CD14-positive monocyte (primary cell): Measurements from ENCODE around the gene DAO. TPM values are rescaled to one million over a fixed set of nuclear protein-coding genes. Genes with fewer than 3 reads are reported as not detected.

Experiments used
- DNase-seq, 3 donors: peaks; one replicate each; pipeline ENCODE4 v3.0.0-alpha.2; 2011 to 2022
- H2AFZ ChIP-seq: 2 replicates; pipeline ENCODE4 v1.6.0; 2012; ENCODE audit warnings: mild to moderate bottlenecking, low read depth, low read length, inconsistent platforms; ENCODE audit not compliant: insufficient read depth, poor library complexity, severe bottlenecking
- H3K27ac ChIP-seq, 2 donors: 1 replicate in 1 of 2; 2 replicates in 1 of 2; pipeline ENCODE4 v1.5.1; 2012 to 2013; ENCODE audit warnings: low read length in 2 of 2, control low read depth in 1 of 2, inconsistent platforms in 1 of 2, low read depth in 1 of 2, mild to moderate bottlenecking in 1 of 2
- H3K27me3 ChIP-seq, 2 donors: one replicate each; pipeline versions ENCODE4 v1.6.0 to v1.6.1; 2011 to 2013; ENCODE audit warnings: low read length in 2 of 2; ENCODE audit not compliant: control insufficient read depth in 2 of 2, insufficient read depth in 2 of 2
- H3K36me3 ChIP-seq, 2 donors: replicated peaks in 1 of 2; 1 replicate in 1 of 2; 2 replicates in 1 of 2; pipeline versions ENCODE4 v1.5.1 to v1.6.1; 2012 to 2013; ENCODE audit warnings: low read length in 2 of 2, control low read depth in 1 of 2, inconsistent platforms in 1 of 2, mild to moderate bottlenecking in 1 of 2; ENCODE audit not compliant: insufficient read depth in 2 of 2, control insufficient read depth in 1 of 2
- H3K4me1 ChIP-seq, 2 donors: 1 replicate in 1 of 2; 2 replicates in 1 of 2; pipeline versions ENCODE4 v1.5.1 to v1.6.1; 2012 to 2013; ENCODE audit warnings: low read length in 2 of 2, control low read depth in 1 of 2, inconsistent platforms in 1 of 2, mild to moderate bottlenecking in 1 of 2, moderate library complexity in 1 of 2; ENCODE audit not compliant: insufficient read depth in 2 of 2, control insufficient read depth in 1 of 2
- H3K4me2 ChIP-seq: replicated peaks from 2 replicates; pipeline ENCODE3; 2012; ENCODE audit warnings: low read length, moderate library complexity, mild to moderate bottlenecking; ENCODE audit not compliant: poor library complexity, severe bottlenecking; ENCODE audit errors: extremely low read depth
- H3K4me3 ChIP-seq, 3 experiments: fragments of 200-600 bp in 1 of 3; sonication (generic) in 1 of 3; replicated peaks in 1 of 3; 1 replicate in 2 of 3; 2 replicates in 1 of 3; pipeline ENCODE4 v1.5.1; 2011 to 2013; ENCODE audit warnings: low read length in 3 of 3, mild to moderate bottlenecking in 3 of 3, control low read depth in 2 of 3, low read depth in 2 of 3, inconsistent platforms in 1 of 3, moderate library complexity in 1 of 3
- H3K79me2 ChIP-seq: 2 replicates; pipeline ENCODE4 v1.6.0; 2012; ENCODE audit warnings: mild to moderate bottlenecking, control low read depth, inconsistent platforms, low read length, moderate library complexity; ENCODE audit not compliant: insufficient read depth
- H3K9ac ChIP-seq: 2 replicates; pipeline ENCODE4 v1.6.0; 2017; ENCODE audit warnings: low read length, mild to moderate bottlenecking; ENCODE audit not compliant: insufficient read depth, poor library complexity, severe bottlenecking
- H3K9me3 ChIP-seq, 2 donors: replicated peaks in 1 of 2; 1 replicate in 1 of 2; 2 replicates in 1 of 2; pipeline versions ENCODE4 v1.5.1 to v1.6.1; 2012 to 2013; ENCODE audit warnings: low read length in 2 of 2, control low read depth in 1 of 2; ENCODE audit not compliant: control insufficient read depth in 1 of 2, insufficient read depth in 1 of 2
- H4K20me1 ChIP-seq: 2 replicates; pipeline ENCODE4 v1.6.0; 2012; ENCODE audit warnings: mild to moderate bottlenecking, low read length, control low read depth, moderate library complexity; ENCODE audit not compliant: insufficient read depth
- H3K27ac Mint-ChIP-seq, 7 donors: one replicate each; pipeline ENCODE4 v1.8.0; 2020; ENCODE audit warnings: mild to moderate bottlenecking in 7 of 7, mixed read lengths in 7 of 7, moderate library complexity in 6 of 7, inconsistent platforms in 2 of 7
- H3K27me3 Mint-ChIP-seq, 3 donors: one replicate each; pipeline ENCODE4 v1.8.0; 2021 to 2022; ENCODE audit warnings: low read depth in 3 of 3, mild to moderate bottlenecking in 3 of 3, mixed read lengths in 3 of 3, moderate library complexity in 3 of 3, inconsistent platforms in 1 of 3
- H3K36me3 Mint-ChIP-seq, 2 donors: one replicate each; pipeline ENCODE4 v1.8.0; 2020; ENCODE audit warnings: mixed read lengths in 2 of 2, inconsistent platforms in 1 of 2, mild to moderate bottlenecking in 1 of 2
- H3K4me1 Mint-ChIP-seq: one replicate; pipeline ENCODE4 v1.8.0; 2020; ENCODE audit warnings: mild to moderate bottlenecking, mixed read lengths
- H3K4me3 Mint-ChIP-seq, 2 donors: one replicate each; pipeline ENCODE4 v1.8.0; 2020; ENCODE audit warnings: mild to moderate bottlenecking in 2 of 2, mixed read lengths in 2 of 2, moderate library complexity in 1 of 2
- H3K9me3 Mint-ChIP-seq, 7 donors: one replicate each; pipeline ENCODE4 v1.8.0; 2020 to 2022; ENCODE audit warnings: mixed read lengths in 7 of 7, mild to moderate bottlenecking in 6 of 7, moderate library complexity in 6 of 7, inconsistent platforms in 2 of 7
- CTCF ChIP-seq: fragments of 200-600 bp; IDR thresholded peaks from one replicate; pipeline ENCODE4 v1.8.0; 2022; ENCODE audit warnings: antibody characterized with exemption, mild to moderate bottlenecking
- WGBS: methylation state at CpG from one replicate; pipeline ENCODE4 v1.1.5; 2013; ENCODE audit warnings: missing lambda C conversion rate; ENCODE audit not compliant: insufficient coverage; 5-methylcytosine and 5-hydroxymethylcytosine counted together
- intact Hi-C, 2 donors: fragments of 100-400 bp; cut with micrococcal nuclease; formaldehyde crosslinking; loops; one replicate each; pipeline versions ENCODE4 v1.15.0 to v1.15.1; 2023
- polyA plus RNA-seq, 3 donors: library from polyadenylated mRNA; depleted of rRNA in 1 of 3; unstranded in 2 of 3; stranded (reverse) in 1 of 3; fragments of 300-500 nt in 2 of 3; fragments of >200 nt in 1 of 3; fragmentation: Illumina TruSeq in 2 of 3; gene quantifications; 1 replicate in 2 of 3; 2 replicates in 1 of 3; pipeline ENCODE4 v1.2.3, GENCODE V29; 2012 to 2021

The DAO gene
- polyA plus RNA-seq, 3 donors, result not detected

GRCh38 chr12:108947097-108947496, 67.2 kb downstream of the DAO start:
- H3K27me3 ChIP-seq, result no peaks in the 10 kb centered on the region
- H3K27ac ChIP-seq, result peak overlapping the region in 1 of 2 donors; percentile 80
- peaks cover 36% of the 10 kb centered on the region for H3K4me1 Mint-ChIP-seq
- peaks cover 0 to 3% of the 10 kb centered on the region in 2 donors for H3K36me3 Mint-ChIP-seq
- intact Hi-C loops, result loop anchor here in 1 of 2 donors (5.0 kb wide), 1 partner anchor 45 kb away; no protein-coding TSS in a partner anchor
- peaks cover 0 to 6% of the 10 kb centered on the region in 2 donors for H3K9me3 ChIP-seq
- H3K27ac Mint-ChIP-seq, result peak overlapping the region in 4 of 7 donors; percentile 10 to 80 (median 32)
- no peaks in the 10 kb centered on the region for H3K79me2 ChIP-seq
- H3K9ac ChIP-seq, result no peak overlapping the region
- H4K20me1 ChIP-seq, result no peaks in the 10 kb centered on the region
- WGBS, result no CpG with 5 or more reads among the region's 1 CpG
- no peaks in the 10 kb centered on the region for H3K36me3 ChIP-seq
- peaks cover 27 to 35% of the 10 kb centered on the region in 2 donors for H3K4me1 ChIP-seq
- no peak overlapping the region for H3K4me2 ChIP-seq
- no peak for TF ChIP-seq CTCF
- H3K4me3 ChIP-seq, result no peak overlapping the region
- H2AFZ ChIP-seq, result no peak overlapping the region
- peaks cover 5 to 11% (median 8%) of the 10 kb centered on the region in 7 donors for H3K9me3 Mint-ChIP-seq
- H3K4me3 Mint-ChIP-seq, result no peak overlapping the region
- peaks cover 1 to 7% (median 2%) of the 10 kb centered on the region in 3 donors for H3K27me3 Mint-ChIP-seq
- DNase-seq, result no peak

GRCh38 chr12:108948367-108948766, 68.5 kb downstream of the DAO start:
- Histone ChIP-seq H3K4me3 (no peak overlapping the region), H3K36me3 (no peaks in the 10 kb centered on the region), H3K27me3 (no peaks in the 10 kb centered on the region), H2AFZ (no peak overlapping the region), H3K4me1 (peaks cover 27 to 35% of the 10 kb centered on the region in 2 donors), H3K79me2 (no peaks in the 10 kb centered on the region), H3K4me2 (peak overlapping the region; percentile 4), H4K20me1 (no peaks in the 10 kb centered on the region), H3K9me3 (peaks cover 0 to 6% of the 10 kb centered on the region in 2 donors), H3K27ac (peak overlapping the region in 1 of 2 donors; percentile 80), H3K9ac (no peak overlapping the region)
- intact Hi-C loops, result loop anchor here in 1 of 2 donors (2.0 to 5.0 kb wide), 2 partner anchors 46 to 64 kb away; no protein-coding TSS in a partner anchor
- peak; percentile 68 to 88 (median 82) for DNase-seq
- no peak for TF ChIP-seq CTCF
- peak overlapping the region; percentile 75 to 92 (median 88) for H3K27ac Mint-ChIP-seq
- peak overlapping the region in 1 of 2 donors; percentile 11 for H3K4me3 Mint-ChIP-seq
- H3K4me1 Mint-ChIP-seq, result peaks cover 35% of the 10 kb centered on the region
- peaks cover 0 to 3% of the 10 kb centered on the region in 2 donors for H3K36me3 Mint-ChIP-seq
- peaks cover 5 to 11% (median 8%) of the 10 kb centered on the region in 7 donors for H3K9me3 Mint-ChIP-seq
- H3K27me3 Mint-ChIP-seq, result peaks cover 2 to 10% (median 4%) of the 10 kb centered on the region in 3 donors
